CD4-positive, alpha-beta T cell treated with Interleukin-17A for 1 hour (primary cell): ENCODE results near the gene GPR55.

ENCODE experiments used
- DNase-seq: peaks from one replicate; pipeline ENCODE4 v3.0.0-alpha.2; 2020

GPR55 gene

DNA sequence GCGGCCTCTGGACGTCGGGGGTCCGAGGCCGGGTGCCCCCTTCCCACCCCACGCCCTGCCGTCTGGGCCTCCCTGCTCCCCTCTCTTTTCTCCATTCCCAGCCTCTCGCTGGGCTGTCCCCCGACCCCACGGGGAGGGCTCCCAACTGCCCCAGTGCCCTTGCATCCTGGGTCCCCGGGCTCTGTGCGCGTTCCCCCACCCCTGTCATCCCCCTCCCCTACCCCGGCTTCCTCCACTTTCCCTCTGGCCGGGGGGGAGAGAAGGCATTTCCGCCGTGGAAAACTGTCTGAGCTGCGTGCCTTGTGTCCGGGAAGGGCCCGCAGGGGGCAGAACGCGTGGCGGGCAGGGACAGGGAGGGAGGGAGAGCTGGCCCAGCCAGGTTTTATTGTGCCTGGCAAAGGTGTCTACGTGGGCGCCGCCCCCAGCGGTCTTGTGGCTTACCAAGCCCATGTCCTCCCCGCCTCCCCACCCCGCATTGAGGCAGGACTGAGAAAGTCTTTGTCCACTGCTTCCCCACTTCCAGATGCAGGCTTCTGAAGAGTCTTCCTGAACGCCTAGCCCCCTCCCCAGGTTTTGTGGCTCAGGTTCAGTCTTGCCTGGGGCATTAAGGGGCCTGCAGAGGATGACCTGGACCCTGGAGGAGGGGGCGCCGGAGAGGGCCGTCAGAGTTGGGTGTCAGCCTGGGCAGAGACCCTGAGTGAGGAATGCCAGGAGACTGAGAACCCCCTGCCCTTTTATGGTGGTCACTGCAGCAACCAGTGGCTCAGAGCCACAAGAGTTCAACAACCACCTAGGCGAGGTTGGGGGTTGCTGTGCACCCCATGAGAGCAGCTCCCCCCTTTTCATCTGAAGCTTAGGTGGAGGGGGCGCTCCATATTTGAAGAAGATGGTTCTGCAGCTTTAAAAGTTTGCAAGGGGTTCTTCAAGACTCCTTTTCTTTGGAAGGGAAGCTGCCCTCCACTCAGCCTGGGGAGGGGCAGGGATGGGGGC is 59.0 kb downstream of the GPR55 start:
- peak; percentile 32 for DNase-seq

GRCh38 chr2:230865307-230865765 is 59.7 kb downstream of the GPR55 start:
- DNase-seq: no peak

DNA sequence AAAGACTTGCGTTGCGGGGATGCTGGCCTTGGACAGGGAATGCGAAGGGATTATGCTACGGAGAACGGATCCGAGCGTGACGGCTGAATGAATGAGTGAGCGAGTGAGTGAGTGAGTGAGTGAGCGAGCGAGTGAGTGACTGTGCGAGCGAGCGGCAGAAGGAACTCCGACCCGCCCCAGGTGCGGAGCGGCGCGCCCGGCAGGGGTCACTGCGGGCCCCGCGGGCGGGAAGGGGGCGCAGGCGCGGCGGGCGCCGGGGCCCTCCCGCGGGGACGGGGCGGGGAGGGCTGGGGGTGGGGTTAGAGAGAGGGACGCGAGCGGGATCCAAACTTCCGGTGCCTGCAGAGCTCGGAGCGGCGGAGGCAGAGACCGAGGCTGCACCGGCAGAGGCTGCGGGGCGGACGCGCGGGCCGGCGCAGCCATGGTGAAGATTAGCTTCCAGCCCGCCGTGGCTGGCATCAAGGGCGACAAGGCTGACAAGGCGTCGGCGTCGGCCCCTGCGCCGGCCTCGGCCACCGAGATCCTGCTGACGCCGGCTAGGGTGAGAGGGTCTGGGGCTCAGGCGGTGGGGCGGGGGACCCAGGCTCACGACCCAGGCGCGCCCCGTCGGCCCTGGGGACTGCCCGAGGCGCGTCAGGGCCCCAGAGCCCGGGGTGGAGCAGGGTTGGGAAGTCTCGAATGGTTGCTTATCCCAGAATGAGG is 60.3 kb downstream of the GPR55 start, which contains the start of gene ITM2C:
Gene ITM2C (plus strand): TSS at position 338 of the 702 bp plus-strand sequence. CDS start 84 bp downstream, at position 422.
- peak; percentile 76 for DNase-seq

- DNase-seq: no peak
Measured at GRCh38 chr2:230864122-230864604, 60.9 kb downstream of the GPR55 start.

DNA sequence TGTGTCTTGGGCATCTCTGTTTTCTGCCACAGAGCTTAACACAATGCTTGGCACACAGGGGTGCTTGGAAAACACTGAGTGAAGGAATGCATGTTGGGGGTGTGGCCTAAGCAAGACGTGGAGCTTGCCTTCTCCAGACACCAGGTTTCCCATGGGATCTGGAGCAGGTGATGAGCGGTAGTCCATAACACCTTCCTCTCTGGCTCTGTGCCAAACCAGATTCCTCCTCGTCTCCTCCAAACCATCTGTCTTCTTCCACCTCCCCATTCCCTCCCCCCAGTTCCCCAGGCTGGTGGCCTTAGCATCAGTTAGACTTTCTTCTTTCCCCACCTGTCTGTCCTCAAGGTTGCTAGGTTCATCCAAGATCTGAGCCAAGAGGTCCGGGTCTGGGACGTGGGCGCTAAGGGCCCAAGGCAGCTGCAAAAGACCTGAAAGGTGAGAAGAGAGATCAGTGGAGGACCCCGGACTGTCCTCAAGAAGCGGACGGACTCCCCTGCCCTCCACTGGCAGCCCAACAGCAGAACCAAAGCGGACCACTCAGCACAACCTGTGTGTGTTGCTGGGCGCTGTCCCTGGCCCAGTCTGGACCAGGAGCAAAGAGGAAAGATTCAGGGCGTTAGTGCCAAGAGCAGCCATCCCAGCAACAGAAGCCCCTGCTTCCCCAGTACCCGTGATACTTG is 61.5 kb downstream of the GPR55 start:
- DNase-seq: no peak

- no peak for DNase-seq
Measured at GRCh38 chr2:230863031-230863430, 62.0 kb downstream of the GPR55 start.

- no peak for DNase-seq
Measured at GRCh38 chr2:230862292-230862691, 62.8 kb downstream of the GPR55 start.

- no peak for DNase-seq
Measured at GRCh38 chr2:230861552-230862255, 63.3 kb downstream of the GPR55 start.
